Measurements from ENCODE around the gene RTCA.

- TF ChIP-seq TAF1 (IDR thresholded peaks at IDR 0.05; ENCODE audit: low read depth) (no peak), EP300 (conservative IDR thresholded peaks at IDR 0.05; ENCODE audit: poor library complexity, severe bottlenecking) (no peak), CTCF (IDR thresholded peaks at IDR 0.05; ENCODE audit: poor library complexity, severe bottlenecking) (no peak), POLR2AphosphoS5 (IDR thresholded peaks at IDR 0.05) (no peak)
These were observed 54.5 kb downstream of the RTCA start for GRCh38 chr1:100320311-100321099.

Data from neural cell (in vitro differentiated cells).